RWPE2 (cell line): ENCODE results near the gene YAP1.

ENCODE experiments used
- ATAC-seq: fragments of 200-7000 bp; cut with Tn5 transposase; 3 replicates; pipeline ENCODE4 v1.9.1; 2021; ENCODE audit warnings: low read depth
- DNase-seq: peaks from one replicate; pipeline ENCODE4 v3.0.0-alpha.2; 2020; ENCODE audit warnings: low spot score
- H3K27ac ChIP-seq: fragments of 450-650 bp; 2 replicates; pipeline ENCODE4 v1.5.1; 2017; ENCODE audit warnings: mild to moderate bottlenecking; ENCODE audit not compliant: poor library complexity, severe bottlenecking
- H3K27me3 ChIP-seq: fragments of 250-450 bp; sonication (Bioruptor Pico); 2 replicates; pipeline ENCODE4 v1.5.1; 2021; ENCODE audit warnings: mild to moderate bottlenecking, moderate library complexity; ENCODE audit not compliant: insufficient read depth, poor library complexity, severe bottlenecking
- H3K36me3 ChIP-seq: fragments of 250-450 bp; sonication (Bioruptor Pico); 2 replicates; pipeline ENCODE4 v1.5.1; 2020; ENCODE audit warnings: low read depth, mild to moderate bottlenecking, moderate library complexity
- H3K4me1 ChIP-seq: fragments of 250-450 bp; sonication (Bioruptor Pico); 2 replicates; pipeline ENCODE4 v1.5.1; 2021; ENCODE audit warnings: mild to moderate bottlenecking, moderate library complexity; ENCODE audit not compliant: insufficient read depth, poor library complexity, severe bottlenecking
- H3K4me3 ChIP-seq: fragments of 250-450 bp; sonication (Bioruptor Pico); 2 replicates; pipeline ENCODE4 v1.5.1; 2021; ENCODE audit warnings: mild to moderate bottlenecking, moderate library complexity; ENCODE audit not compliant: severe bottlenecking
- H3K9me3 ChIP-seq: fragments of 250-450 bp; sonication (Bioruptor Pico); 2 replicates; pipeline ENCODE4 v1.5.1; 2021; ENCODE audit warnings: mild to moderate bottlenecking, moderate library complexity; ENCODE audit not compliant: severe bottlenecking
- CTCF ChIP-seq: fragments of 450-650 bp; IDR thresholded peaks from one replicate; pipeline ENCODE4 v1.5.1; 2017; ENCODE audit warnings: mild to moderate bottlenecking, moderate library complexity; ENCODE audit not compliant: poor library complexity, severe bottlenecking

YAP1 gene

DNA sequence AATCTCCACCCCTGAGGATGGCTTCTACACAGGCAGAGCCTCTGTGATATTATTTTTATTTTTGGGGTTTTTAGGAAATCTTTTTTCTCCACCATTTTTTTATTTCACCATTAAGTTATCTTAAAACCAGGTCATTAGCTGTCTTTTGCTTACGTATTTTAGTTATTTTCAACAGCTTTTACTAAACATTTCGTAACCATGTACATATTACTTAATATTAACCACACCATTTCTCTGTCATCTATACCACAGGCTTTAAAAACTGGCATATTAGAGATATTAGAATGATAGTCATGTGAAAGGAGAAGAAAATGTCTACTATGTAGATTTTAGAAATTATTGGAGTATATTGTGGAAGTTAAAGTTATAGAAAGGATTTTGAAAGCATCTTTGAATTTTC is 37.4 kb downstream of the YAP1 start:
- no peaks in the 10 kb centered on the region for H3K9me3 ChIP-seq
- peaks cover 27% of the 10 kb centered on the region for H3K4me1 ChIP-seq
- H3K4me3 ChIP-seq = no peak overlapping the region
- no peak for ATAC-seq
- no peak overlapping the region for H3K27ac ChIP-seq
- DNase-seq = no peak
- no peak for TF ChIP-seq CTCF
- peaks cover 39% of the 10 kb centered on the region for H3K36me3 ChIP-seq
- H3K27me3 ChIP-seq = no peaks in the 10 kb centered on the region

- H3K27ac ChIP-seq = no peak overlapping the region
Observed at GRCh38 chr11:102148059-102148458, 37.8 kb downstream of the YAP1 start.

GRCh38 chr11:102151784-102152525 is 41.7 kb downstream of the YAP1 start:
- DNase-seq = no peak
- no peak overlapping the region for H3K4me3 ChIP-seq
- H3K36me3 ChIP-seq = peaks cover 42% of the 10 kb centered on the region
- peaks cover 31% of the 10 kb centered on the region for H3K4me1 ChIP-seq
- TF ChIP-seq CTCF = no peak
- H3K27ac ChIP-seq = no peak overlapping the region
- no peaks in the 10 kb centered on the region for H3K9me3 ChIP-seq
- no peak for ATAC-seq
- no peaks in the 10 kb centered on the region for H3K27me3 ChIP-seq

More at GRCh38 chr11:102148059-102148458, 37.8 kb downstream of the YAP1 start:
- DNase-seq = no peak
- ATAC-seq = no peak
- peaks cover 27% of the 10 kb centered on the region for H3K4me1 ChIP-seq
- H3K4me3 ChIP-seq = no peak overlapping the region
- TF ChIP-seq CTCF = no peak
- no peaks in the 10 kb centered on the region for H3K27me3 ChIP-seq
- H3K9me3 ChIP-seq = no peaks in the 10 kb centered on the region
- peaks cover 35% of the 10 kb centered on the region for H3K36me3 ChIP-seq

DNA sequence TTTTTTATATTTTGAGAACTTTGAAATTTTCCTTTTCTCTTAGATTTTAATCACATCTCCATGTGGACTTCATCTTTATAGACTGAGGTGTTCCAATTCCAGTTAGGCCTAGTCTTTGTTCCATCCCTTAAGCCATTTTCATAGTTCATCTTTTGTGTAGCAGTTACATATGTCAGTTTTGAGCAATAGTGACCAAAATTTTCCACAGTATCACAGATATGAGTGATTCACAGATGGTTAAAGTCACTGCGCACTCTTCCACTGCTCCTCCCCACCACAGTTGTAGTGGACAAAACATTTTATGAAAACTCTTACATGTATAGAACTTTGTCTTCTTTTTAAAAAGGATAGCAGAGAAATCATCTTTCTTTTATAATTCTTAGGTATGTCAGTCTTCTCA is 42.8 kb downstream of the YAP1 start:
- Histone ChIP-seq H3K4me3 (no peak overlapping the region), H3K27ac (no peak overlapping the region)
- no peak for ATAC-seq

More for the DNA sequence above, 42.8 kb downstream of the YAP1 start:
- no peak for DNase-seq
- no peaks in the 10 kb centered on the region for H3K27me3 ChIP-seq
- H3K9me3 ChIP-seq = no peaks in the 10 kb centered on the region
- TF ChIP-seq CTCF = no peak
- H3K36me3 ChIP-seq = peaks cover 33% of the 10 kb centered on the region
- peaks cover 38% of the 10 kb centered on the region for H3K4me1 ChIP-seq
